ENCODE results near the gene GABRB3.

Gene GABRB3

GRCh38 chr15:26504009-26504408, 268.9 kb downstream of the GABRB3 start:
- no peaks in the 10 kb centered on the region for H3K36me3 Mint-ChIP-seq (ENCODE audit: low read depth)
- H3K27me3 Mint-ChIP-seq (ENCODE audit: low read depth): peaks cover 3% of the 10 kb centered on the region
- no peaks in the 10 kb centered on the region for H3K9me3 Mint-ChIP-seq
- TF ChIP-seq, protein P1, sequence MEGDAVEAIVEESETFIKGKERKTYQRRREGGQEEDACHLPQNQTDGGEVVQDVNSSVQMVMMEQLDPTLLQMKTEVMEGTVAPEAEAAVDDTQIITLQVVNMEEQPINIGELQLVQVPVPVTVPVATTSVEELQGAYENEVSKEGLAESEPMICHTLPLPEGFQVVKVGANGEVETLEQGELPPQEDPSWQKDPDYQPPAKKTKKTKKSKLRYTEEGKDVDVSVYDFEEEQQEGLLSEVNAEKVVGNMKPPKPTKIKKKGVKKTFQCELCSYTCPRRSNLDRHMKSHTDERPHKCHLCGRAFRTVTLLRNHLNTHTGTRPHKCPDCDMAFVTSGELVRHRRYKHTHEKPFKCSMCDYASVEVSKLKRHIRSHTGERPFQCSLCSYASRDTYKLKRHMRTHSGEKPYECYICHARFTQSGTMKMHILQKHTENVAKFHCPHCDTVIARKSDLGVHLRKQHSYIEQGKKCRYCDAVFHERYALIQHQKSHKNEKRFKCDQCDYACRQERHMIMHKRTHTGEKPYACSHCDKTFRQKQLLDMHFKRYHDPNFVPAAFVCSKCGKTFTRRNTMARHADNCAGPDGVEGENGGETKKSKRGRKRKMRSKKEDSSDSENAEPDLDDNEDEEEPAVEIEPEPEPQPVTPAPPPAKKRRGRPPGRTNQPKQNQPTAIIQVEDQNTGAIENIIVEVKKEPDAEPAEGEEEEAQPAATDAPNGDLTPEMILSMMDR (IDR thresholded peaks at IDR 0.05; ENCODE audit: unreplicated experiment in 3 of 3): no peak
- no peak overlapping the region for H3K4me3 Mint-ChIP-seq
- no peaks in the 10 kb centered on the region for H3K4me1 Mint-ChIP-seq
- H3K27ac Mint-ChIP-seq: no peak overlapping the region
